HCT116 (cell line): Measurements from ENCODE around the gene SLC34A3.

ENCODE experiments used
- EZH2 ChIP-seq: fragments of 200-600 bp; sonication (generic); IDR thresholded peaks from 2 replicates; pipeline ENCODE4 v1.6.1; 2017; ENCODE audit warnings: antibody characterized with exemption, mixed run types
- POLR2A ChIP-seq: IDR thresholded peaks from 2 replicates; pipeline ENCODE4 v1.7.0; 2011; ENCODE audit warnings: borderline replicate concordance; ENCODE audit not compliant: insufficient read depth, insufficient read length; ENCODE audit errors: extremely low read depth

DNA sequence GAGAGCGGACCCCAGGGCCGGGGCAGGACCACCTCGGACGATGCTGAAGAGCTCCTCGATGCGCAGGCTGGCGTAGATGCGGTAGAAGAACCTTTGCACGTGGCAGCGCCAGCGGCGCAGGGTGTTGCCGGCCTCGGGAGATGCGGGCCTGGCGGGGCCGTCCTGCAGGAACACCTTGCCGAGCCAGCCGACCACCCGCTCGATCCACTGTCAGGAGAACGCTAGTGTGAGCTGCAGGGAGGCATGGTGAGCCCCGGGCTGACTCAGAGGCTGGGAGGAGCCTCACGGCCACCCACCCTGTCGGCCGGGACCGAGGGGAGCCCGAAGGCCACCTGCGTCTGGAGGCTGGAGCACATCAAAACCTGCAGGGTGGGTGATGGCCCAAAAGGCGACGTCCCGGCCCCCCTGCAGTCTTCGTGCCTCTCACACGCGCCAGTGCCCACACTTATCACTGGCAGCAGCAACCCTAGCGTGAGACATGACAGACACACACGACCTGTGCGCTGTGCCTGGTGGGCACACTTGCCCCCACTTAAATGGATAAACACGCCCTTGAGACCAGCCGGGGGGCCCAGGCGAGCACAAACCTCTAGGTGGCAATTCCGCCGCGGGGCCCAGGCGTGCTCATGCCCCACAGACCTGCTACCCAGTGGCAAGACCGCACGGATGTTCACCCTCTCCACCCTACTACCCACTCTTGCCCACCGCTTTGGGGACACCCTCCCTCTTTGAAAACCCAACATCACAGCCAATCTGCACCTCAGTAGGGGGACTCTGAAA lies 45.6 kb upstream of the SLC34A3 start:
- no peak for TF ChIP-seq POLR2A
- no peak for TF ChIP-seq EZH2
